HG03520 (cell line): ENCODE results near the gene SNRPE.

Experiments used
- ATAC-seq: cut with Tn5 transposase; IDR thresholded peaks from one replicate; pipeline ENCODE4 v1.9.1; 2021; ENCODE audit warnings: mild to moderate bottlenecking, moderate library complexity; ENCODE audit not compliant: unreplicated experiment

SNRPE gene

DNA sequence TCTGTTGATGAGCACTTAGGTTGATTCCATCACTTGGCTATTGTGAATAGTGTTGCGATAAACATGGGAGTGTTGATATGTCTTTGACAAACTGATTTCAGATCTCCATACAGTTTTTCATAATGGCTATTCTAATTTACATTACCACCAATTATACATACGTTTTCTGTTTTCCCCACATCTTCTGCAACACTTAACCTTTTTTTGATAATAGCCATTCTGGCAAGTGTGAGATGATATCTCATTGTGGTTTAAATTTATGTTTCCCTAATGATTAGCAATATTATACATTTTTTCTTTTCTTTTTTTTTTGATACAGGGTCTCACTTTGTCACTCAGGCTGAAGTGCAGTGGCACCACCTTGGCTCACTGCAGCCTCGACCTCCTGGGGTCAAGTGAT, 17.0 kb downstream of the SNRPE start:
- no peak for ATAC-seq

DNA sequence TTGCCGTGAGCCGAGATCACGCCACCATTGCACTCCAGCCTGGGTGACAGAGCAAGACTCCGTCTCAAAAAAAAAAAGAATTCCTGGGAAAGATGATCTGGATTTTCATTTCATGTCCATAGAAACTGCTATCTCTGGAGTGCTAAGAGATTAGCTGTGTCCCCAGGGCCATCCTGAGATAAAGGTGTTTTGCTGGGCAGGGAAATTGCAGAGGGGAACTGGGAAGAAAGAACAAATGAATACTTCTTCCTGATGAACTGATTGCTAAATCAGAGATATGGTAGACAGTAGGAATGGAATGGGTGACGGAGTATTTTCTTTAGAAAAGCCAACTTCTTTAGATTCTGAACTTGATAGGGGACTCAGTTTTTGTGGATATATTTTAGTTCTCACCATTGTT, 19.2 kb downstream of the SNRPE start:
- ATAC-seq = no peak

DNA sequence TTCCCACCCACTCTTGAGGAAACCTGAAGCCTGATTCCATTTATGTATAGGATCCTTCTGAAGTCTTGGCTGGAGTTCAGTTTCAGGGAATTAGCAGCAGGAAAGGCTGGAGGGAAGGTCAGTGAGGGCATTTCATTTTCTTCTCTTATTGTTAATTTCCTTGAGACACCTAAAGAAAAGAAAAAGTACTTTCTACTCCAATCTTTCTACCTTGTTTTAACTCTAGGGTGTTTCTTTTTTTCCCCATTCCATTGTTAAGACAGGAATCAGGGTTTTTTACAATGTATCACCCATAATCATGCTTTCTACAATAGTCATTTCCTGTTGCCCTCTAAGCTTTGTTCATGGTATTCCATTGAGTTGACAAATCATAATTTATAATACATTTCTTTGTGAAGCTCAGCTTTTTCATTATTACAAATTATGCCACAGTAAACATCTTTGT, 27.4 kb downstream of the SNRPE start:
- no peak for ATAC-seq

GRCh38 chr1:203891950-203892349, 30.6 kb downstream of the SNRPE start:
- no peak for ATAC-seq

DNA sequence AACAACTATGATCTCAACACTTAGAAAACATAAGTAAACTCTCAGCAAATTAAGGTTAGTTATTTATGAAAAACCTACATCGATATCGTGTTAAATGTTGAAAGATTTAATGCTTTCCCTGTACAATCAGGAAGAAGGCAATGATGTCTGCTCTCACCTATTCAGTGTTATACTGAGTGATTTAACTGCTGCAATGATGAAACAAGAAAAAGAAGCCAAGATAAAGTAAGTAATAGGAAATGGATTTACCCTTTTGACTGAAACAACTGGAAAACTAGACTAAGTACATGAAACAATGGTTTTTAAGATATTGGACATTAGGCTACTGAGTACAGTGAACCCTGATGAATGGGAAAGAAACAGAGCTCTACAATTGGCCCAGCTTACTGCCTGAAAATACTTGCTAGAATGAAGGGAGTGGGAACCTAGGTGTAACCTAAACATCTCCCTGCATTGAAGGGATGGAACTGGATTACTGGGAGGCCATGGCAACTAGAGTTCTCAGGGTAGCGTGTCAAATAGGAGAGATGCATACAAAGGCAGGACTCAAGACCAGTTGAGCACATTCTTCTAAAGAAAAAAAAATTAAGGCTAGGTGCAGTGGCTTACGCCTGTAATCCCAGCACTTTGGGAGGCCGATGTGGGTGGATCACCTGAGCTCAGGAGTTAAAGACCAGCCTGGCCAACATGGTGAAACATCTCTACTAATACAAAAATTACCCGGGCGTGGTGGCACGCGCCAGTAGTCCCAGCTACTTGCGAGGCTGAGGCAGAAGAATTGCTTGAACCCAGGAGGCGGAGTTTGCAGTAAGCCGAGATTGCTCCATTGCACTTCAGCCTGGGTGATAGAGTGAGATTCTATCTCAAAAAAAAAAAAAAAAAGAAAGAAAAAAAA, 37.3 kb downstream of the SNRPE start:
- no peak for ATAC-seq

DNA sequence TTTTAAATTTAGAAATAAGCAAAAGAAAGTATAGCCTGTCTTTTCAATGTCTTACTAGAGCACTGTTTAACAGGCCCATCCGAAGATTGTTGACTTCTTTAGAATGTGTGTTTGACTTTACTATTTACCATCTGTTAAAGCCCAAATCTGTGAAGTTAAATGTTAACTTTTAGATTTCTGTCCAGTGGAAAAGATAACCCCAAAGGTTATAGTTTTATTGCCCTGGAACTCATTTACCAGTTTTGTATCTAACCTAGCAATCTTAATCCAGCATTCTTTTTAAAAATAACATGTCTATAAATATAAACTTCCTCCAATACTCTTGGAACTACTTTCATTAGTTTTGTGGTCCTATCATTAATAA, 37.9 kb downstream of the SNRPE start:
- ATAC-seq = no peak

- ATAC-seq = no peak
Observed at GRCh38 chr1:203899869-203900714, 38.7 kb downstream of the SNRPE start.

- ATAC-seq = no peak
Observed at GRCh38 chr1:203901581-203901980, 40.2 kb downstream of the SNRPE start.

DNA sequence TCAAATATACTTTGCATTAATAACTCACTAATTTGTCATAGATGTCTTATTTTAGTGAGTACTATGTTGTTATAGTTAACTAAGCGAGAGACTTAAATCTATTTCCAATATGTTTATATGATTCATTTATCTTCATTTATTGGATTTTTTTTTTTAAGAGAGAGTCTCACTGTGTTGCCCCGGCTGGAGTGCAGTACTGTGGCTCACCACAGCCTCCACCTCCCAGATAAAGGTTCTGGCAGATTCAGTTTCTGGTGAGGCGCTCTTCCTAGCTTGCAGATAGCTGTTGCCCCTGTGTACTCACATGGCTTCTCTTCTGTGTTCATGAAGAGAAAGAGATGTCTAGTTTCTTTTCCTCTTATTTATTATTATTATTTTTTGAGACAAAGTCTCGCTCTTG, 43.9 kb downstream of the SNRPE start:
- no peak for ATAC-seq

DNA sequence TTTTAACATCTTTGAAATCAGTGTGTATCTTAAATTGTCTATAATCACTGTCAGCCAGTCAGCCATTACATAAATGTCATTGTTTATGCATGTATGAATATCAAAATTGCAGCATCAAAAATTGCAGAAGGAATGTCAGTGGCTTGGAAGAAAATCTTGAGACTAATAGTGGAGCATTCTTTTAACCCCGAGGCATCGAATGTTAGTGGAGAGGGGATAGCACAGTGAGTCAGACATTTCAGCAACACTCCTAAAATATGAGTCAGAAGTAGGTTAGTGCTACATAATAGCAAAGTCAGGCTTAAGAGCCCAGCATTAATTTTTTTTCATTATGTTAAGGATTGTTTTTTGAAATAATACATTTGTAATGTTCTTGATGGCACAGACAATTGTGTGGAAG, 45.5 kb downstream of the SNRPE start:
- no peak for ATAC-seq

GRCh38 chr1:203907901-203908300, 46.5 kb downstream of the SNRPE start:
- no peak for ATAC-seq

DNA sequence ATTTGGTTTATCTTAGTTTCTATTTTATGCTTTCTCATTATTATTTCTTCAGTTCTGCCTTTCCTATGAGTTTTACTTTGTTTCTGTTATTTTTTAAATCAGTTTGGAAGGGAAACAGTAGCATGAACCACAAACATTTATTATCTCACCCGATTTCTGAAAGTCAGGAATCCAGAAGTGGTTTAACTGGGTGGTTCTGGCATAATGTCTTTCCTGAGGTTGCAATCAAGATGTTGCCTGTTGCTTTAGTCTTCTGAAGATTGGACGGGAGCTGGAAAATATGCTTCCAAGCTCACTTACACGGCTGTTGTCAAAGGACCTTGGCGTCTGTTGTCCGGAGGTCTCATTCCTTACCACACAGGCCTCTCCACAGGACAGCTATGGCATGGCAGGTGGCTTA, 50.4 kb downstream of the SNRPE start:
- no peak for ATAC-seq

- no peak for ATAC-seq
Observed at GRCh38 chr1:203913073-203913521, 51.7 kb downstream of the SNRPE start.

DNA sequence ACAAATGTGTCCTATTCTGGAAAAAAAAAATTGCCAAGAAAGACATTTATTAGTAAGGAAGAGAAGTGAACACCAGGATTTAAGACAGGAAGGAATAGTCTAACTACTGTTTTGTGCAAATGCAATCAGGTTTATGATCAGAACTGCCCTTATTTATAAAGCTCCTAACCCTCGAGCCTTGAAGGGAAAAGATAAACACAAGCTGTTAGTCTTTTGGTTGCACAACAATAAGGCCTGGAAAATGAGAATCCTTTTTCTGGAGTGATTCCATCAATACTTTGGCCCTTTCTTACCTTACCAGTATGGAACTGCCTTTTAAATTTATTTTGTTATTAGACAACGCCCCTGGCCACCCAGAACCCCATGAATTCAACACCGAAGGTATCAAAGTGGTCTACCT, 52.9 kb downstream of the SNRPE start:
- ATAC-seq = no peak

- ATAC-seq = no peak
Observed at GRCh38 chr1:203915811-203916210, 54.4 kb downstream of the SNRPE start.

DNA sequence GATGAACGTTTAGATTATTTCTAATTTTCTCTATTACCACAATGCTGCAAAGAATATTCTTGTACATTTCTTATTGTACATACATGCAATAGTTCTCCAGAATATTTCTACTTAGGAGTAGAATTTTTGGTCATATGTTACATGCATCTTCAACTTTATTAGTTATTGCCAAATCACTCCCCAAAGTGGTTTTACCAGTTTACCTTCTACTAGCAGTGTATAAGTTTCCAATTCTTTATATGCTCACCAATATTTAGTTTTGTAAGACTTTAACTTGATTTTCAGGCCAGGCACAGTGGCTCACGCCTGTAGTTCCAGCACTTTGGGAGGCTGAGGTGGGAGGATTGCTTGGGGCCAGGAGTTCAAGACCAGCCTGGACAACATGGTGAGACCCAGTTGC, 55.4 kb downstream of the SNRPE start:
- no peak for ATAC-seq
